Testis (tissue), 2 donors: ENCODE data around the gene PDYN.

Experiments used
- CTCF ChIP-seq, 3 experiments: fragments of 450-650 bp in 2 of 3; fragments of 200-600 bp in 1 of 3; sonication (generic) in 1 of 3; IDR thresholded peaks; one replicate each; pipeline ENCODE4 v1.5.1; 2016 to 2019; ENCODE audit warnings: antibody characterized with exemption in 3 of 3, mild to moderate bottlenecking in 2 of 3, moderate library complexity in 1 of 3
- POLR2A ChIP-seq: fragments of 450-650 bp; IDR thresholded peaks from one replicate; pipeline ENCODE4 v1.6.1; 2017; ENCODE audit warnings: antibody characterized with exemption, mild to moderate bottlenecking, moderate library complexity

DNA sequence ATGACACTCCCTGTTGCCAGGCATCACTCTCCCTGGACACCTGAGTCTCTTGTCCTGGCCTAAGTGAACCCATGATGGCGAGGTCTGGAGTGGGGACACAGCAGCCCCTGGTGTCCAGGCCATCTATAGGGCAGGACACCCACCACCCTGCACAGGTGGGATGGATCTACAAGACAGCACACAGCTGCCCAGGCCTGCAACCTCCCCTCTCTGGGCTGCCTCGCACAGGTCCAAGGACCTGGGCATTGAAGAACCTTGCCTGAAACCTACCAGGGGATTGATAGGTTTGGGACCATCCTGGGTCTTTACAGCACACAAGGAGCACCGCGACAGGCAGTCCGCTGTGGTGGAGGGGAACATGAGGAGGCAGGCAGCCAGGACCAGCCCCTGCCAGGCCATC, 11.2 kb downstream of the PDYN start:
- no peak for TF ChIP-seq CTCF (IDR thresholded peaks at IDR 0.05)
- TF ChIP-seq POLR2A = no peak
